Osteoblast (primary cell): ENCODE data around the gene TTLL5. TPM values are rescaled to one million over a fixed set of nuclear protein-coding genes. Genes with fewer than 3 reads are reported as not detected.

Experiments used
- DNase-seq: peaks from one replicate; pipeline ENCODE4 v3.0.0; 2011; ENCODE audit warnings: low spot score, mixed read lengths; ENCODE audit not compliant: insufficient read length; ENCODE audit errors: missing footprints
- H2AFZ ChIP-seq: 2 replicates; pipeline ENCODE4 v1.6.0; 2011; ENCODE audit warnings: mild to moderate bottlenecking, low read length
- H3K27ac ChIP-seq: 2 replicates; pipeline ENCODE4 v1.5.1; 2011; ENCODE audit warnings: mild to moderate bottlenecking, low read depth, low read length, moderate library complexity
- H3K27me3 ChIP-seq: 2 replicates; pipeline ENCODE4 v1.6.0; 2012; ENCODE audit warnings: mild to moderate bottlenecking, control low read depth, inconsistent platforms, low read length, moderate library complexity; ENCODE audit not compliant: insufficient read depth
- H3K36me3 ChIP-seq: 2 replicates; pipeline ENCODE4 v1.5.1; 2011; ENCODE audit warnings: mild to moderate bottlenecking, low read length, control low read depth, moderate library complexity; ENCODE audit not compliant: insufficient read depth
- H3K4me1 ChIP-seq: 2 replicates; pipeline ENCODE4 v1.5.1; 2011; ENCODE audit warnings: mild to moderate bottlenecking, low read length, control low read depth, moderate library complexity; ENCODE audit not compliant: insufficient read depth
- H3K4me2 ChIP-seq: 2 replicates; pipeline ENCODE4 v1.6.0; 2011; ENCODE audit warnings: mild to moderate bottlenecking, low read length; ENCODE audit not compliant: insufficient read depth
- H3K4me3 ChIP-seq: fragments of 200-600 bp; sonication (generic); 3 replicates; pipeline ENCODE4 v1.5.1; 2012; ENCODE audit warnings: mild to moderate bottlenecking, low read length, inconsistent platforms; ENCODE audit not compliant: insufficient read depth
- H3K79me2 ChIP-seq: 2 replicates; pipeline ENCODE4 v1.6.0; 2012; ENCODE audit warnings: mild to moderate bottlenecking, low read length, control low read depth, inconsistent platforms; ENCODE audit not compliant: insufficient read depth
- H3K9me3 ChIP-seq: 2 replicates; pipeline ENCODE4 v1.5.1; 2011; ENCODE audit warnings: low read depth, low read length, control low read depth
- H4K20me1 ChIP-seq: 2 replicates; pipeline ENCODE4 v1.6.0; 2012; ENCODE audit warnings: mild to moderate bottlenecking, low read length, control low read depth; ENCODE audit not compliant: insufficient read depth
- CTCF ChIP-seq: IDR thresholded peaks from 2 replicates; pipeline ENCODE4 v1.5.1; 2011; ENCODE audit warnings: mild to moderate bottlenecking, low read depth, low read length, moderate library complexity; ENCODE audit errors: extremely low read depth
- total RNA-seq: library from RNA; depleted of rRNA; stranded (reverse); fragments of >200 nt; gene quantifications from 2 replicates; pipeline ENCODE4 v1.2.3, GENCODE V29; 2012

The TTLL5 gene
- total RNA-seq, 1 donor = 30.4 TPM

GRCh38 chr14:75866970-75867369, 205.9 kb downstream of the TTLL5 start:
- no peak overlapping the region for H3K4me2 ChIP-seq
- H3K4me1 ChIP-seq = peaks cover 62% of the 10 kb centered on the region
- H3K79me2 ChIP-seq = no peaks in the 10 kb centered on the region
- H3K27ac ChIP-seq = peak overlapping the region; percentile 91
- H3K27me3 ChIP-seq = no peaks in the 10 kb centered on the region
- no peaks in the 10 kb centered on the region for H3K9me3 ChIP-seq
- no peak overlapping the region for H2AFZ ChIP-seq
- no peak for DNase-seq
- H3K4me3 ChIP-seq = no peak overlapping the region
- no peaks in the 10 kb centered on the region for H4K20me1 ChIP-seq
- TF ChIP-seq CTCF = no peak
- H3K36me3 ChIP-seq = no peaks in the 10 kb centered on the region

- Histone ChIP-seq H3K4me3 (no peak overlapping the region), H2AFZ (no peak overlapping the region), H3K36me3 (no peaks in the 10 kb centered on the region), H3K9me3 (no peaks in the 10 kb centered on the region), H4K20me1 (no peaks in the 10 kb centered on the region), H3K4me2 (no peak overlapping the region), H3K4me1 (peaks cover 39% of the 10 kb centered on the region), H3K27me3 (no peaks in the 10 kb centered on the region), H3K79me2 (no peaks in the 10 kb centered on the region), H3K27ac (no peak overlapping the region)
- TF ChIP-seq CTCF = no peak
- DNase-seq = peak; percentile 1
Measured at GRCh38 chr14:75871181-75871880, 210.3 kb downstream of the TTLL5 start.

GRCh38 chr14:75875958-75876357, 214.9 kb downstream of the TTLL5 start:
- H3K4me2 ChIP-seq = no peak overlapping the region
- H3K4me1 ChIP-seq = peaks cover 40% of the 10 kb centered on the region
- TF ChIP-seq CTCF = no peak
- no peaks in the 10 kb centered on the region for H3K36me3 ChIP-seq
- H3K9me3 ChIP-seq = no peaks in the 10 kb centered on the region
- H2AFZ ChIP-seq = no peak overlapping the region
- no peaks in the 10 kb centered on the region for H4K20me1 ChIP-seq
- H3K79me2 ChIP-seq = no peaks in the 10 kb centered on the region
- H3K27me3 ChIP-seq = no peaks in the 10 kb centered on the region
- no peak overlapping the region for H3K4me3 ChIP-seq
- DNase-seq = no peak
- H3K27ac ChIP-seq = peak overlapping the region; percentile 89

GRCh38 chr14:75876530-75876929, 215.5 kb downstream of the TTLL5 start:
- Histone ChIP-seq H2AFZ (no peak overlapping the region), H4K20me1 (no peaks in the 10 kb centered on the region), H3K36me3 (no peaks in the 10 kb centered on the region), H3K27me3 (no peaks in the 10 kb centered on the region), H3K27ac (peak overlapping the region; percentile 89), H3K4me1 (peaks cover 36% of the 10 kb centered on the region), H3K9me3 (no peaks in the 10 kb centered on the region), H3K4me2 (peak overlapping the region; percentile 3), H3K79me2 (no peaks in the 10 kb centered on the region), H3K4me3 (no peak overlapping the region)
- TF ChIP-seq CTCF = no peak
- no peak for DNase-seq
